ENCODE data around the gene PLCG2.
A peak's percentile ranks its signal among the peaks of the same experiment; 100 is the strongest.

PLCG2 gene

DNA sequence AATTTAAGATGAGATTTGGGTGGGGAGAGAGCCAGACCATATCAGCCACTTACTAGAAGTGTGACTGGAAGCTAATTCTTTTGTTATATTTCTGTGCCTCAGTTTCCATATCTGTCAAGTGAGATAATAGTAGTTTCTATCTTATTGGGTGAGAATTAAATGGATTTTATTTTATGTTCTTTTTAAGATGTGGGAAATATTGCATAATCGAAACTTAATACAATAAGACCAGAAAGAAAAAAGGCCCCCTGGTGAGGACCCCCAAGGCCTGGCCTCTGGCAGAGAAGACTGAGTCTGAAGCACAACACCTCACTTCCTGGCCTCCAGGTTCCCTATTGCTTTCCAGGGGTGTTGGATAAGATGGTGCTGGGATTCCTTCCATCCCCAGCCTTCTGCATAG lies 13.7 kb downstream of the PLCG2 start:
- CTCF ChIA-PET = interaction anchor here (1.2 to 2.9 kb wide), 8 partner anchors 10 to 25 kb away, joined by 3 to 10 read pairs (median 4); partner anchors contain the start of gene PLCG2
- no peak for DNase-seq (ENCODE audit: extremely low spot score)
- TF ChIP-seq, protein P1, sequence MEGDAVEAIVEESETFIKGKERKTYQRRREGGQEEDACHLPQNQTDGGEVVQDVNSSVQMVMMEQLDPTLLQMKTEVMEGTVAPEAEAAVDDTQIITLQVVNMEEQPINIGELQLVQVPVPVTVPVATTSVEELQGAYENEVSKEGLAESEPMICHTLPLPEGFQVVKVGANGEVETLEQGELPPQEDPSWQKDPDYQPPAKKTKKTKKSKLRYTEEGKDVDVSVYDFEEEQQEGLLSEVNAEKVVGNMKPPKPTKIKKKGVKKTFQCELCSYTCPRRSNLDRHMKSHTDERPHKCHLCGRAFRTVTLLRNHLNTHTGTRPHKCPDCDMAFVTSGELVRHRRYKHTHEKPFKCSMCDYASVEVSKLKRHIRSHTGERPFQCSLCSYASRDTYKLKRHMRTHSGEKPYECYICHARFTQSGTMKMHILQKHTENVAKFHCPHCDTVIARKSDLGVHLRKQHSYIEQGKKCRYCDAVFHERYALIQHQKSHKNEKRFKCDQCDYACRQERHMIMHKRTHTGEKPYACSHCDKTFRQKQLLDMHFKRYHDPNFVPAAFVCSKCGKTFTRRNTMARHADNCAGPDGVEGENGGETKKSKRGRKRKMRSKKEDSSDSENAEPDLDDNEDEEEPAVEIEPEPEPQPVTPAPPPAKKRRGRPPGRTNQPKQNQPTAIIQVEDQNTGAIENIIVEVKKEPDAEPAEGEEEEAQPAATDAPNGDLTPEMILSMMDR (IDR thresholded peaks at IDR 0.05; ENCODE audit: control extremely low read depth, extremely low read depth, low read depth, missing control alignments) = no peak
- POLR2A ChIA-PET = interaction anchor here (1.0 to 1.9 kb wide), 2 partner anchors 13 to 26 kb away, joined by 3 to 4 read pairs; partner anchors contain the start of gene PLCG2

- POLR2A ChIA-PET = interaction anchor here (1.3 kb wide), 1 partner anchor 23 kb away, joined by 3 read pairs; no protein-coding TSS in a partner anchor
- DNase-seq (ENCODE audit: extremely low spot score) = no peak
- CTCF ChIA-PET = interaction anchor here (1.0 to 1.9 kb wide), 8 partner anchors 11 to 79 kb away, joined by 3 to 6 read pairs (median 4); no protein-coding TSS in a partner anchor
- TF ChIP-seq, protein P1 (IDR thresholded peaks at IDR 0.05; ENCODE audit: control extremely low read depth, extremely low read depth, low read depth, missing control alignments) = no peak
Observed at GRCh38 chr16:81795193-81795592, 16.1 kb downstream of the PLCG2 start.

GRCh38 chr16:81796035-81796434 lies 16.9 kb downstream of the PLCG2 start:
- DNase-seq (ENCODE audit: extremely low spot score) = no peak
- ChIA-PET POLR2A (interaction anchor here (1.3 kb wide), 1 partner anchor 22 kb away, joined by 3 read pairs; no protein-coding TSS in a partner anchor), CTCF (interaction anchor here (1.2 to 1.9 kb wide), 8 partner anchors 9 to 46 kb away, joined by 3 to 6 read pairs (median 4); no protein-coding TSS in a partner anchor)
- TF ChIP-seq, protein P1 (IDR thresholded peaks at IDR 0.05; ENCODE audit: control extremely low read depth, extremely low read depth, low read depth, missing control alignments) = no peak

GRCh38 chr16:81796583-81797346 lies 17.7 kb downstream of the PLCG2 start:
- DNase-seq (ENCODE audit: extremely low spot score) = no peak
- ChIA-PET POLR2A (interaction anchor here (1.3 kb wide), 1 partner anchor 21 kb away, joined by 3 read pairs; no protein-coding TSS in a partner anchor), CTCF (interaction anchor here (1.2 to 1.9 kb wide), 4 partner anchors 8 to 43 kb away, joined by 3 to 6 read pairs (median 4); no protein-coding TSS in a partner anchor)
- TF ChIP-seq, protein P1 (IDR thresholded peaks at IDR 0.05; ENCODE audit: control extremely low read depth, extremely low read depth, low read depth, missing control alignments) = no peak

- ChIA-PET POLR2A (interaction anchor here (1.5 to 2.1 kb wide), 3 partner anchors 12 to 26 kb away, joined by 8 to 23 read pairs (median 14); no protein-coding TSS in a partner anchor), CTCF (interaction anchor here (1.2 to 3.0 kb wide), 10 partner anchors 9 to 77 kb away, joined by 3 to 25 read pairs (median 6); no protein-coding TSS in a partner anchor)
- peak; percentile 67 for DNase-seq (ENCODE audit: extremely low spot score)
- TF ChIP-seq, protein P1 (IDR thresholded peaks at IDR 0.05; ENCODE audit: control extremely low read depth, extremely low read depth, low read depth, missing control alignments) = no peak
Observed at GRCh38 chr16:81797443-81797842, 18.4 kb downstream of the PLCG2 start.
